Measurements from ENCODE around the gene LRRC61.
"Not testable (repeated sequence)": the region's sequence is repeated elsewhere in the genome, so short reads cannot be mapped to it uniquely, and the experiment has no call there.

- TF ChIP-seq CTCF (IDR thresholded peaks at IDR 0.05; ENCODE audit: insufficient read depth, low read length, poor library complexity, severe bottlenecking); EZH2phosphoT487 (conservative IDR thresholded peaks at IDR 0.05; ENCODE audit: low read length): not testable (repeated sequence)
Observed at GRCh38 chr7:150312649-150313366, 10.3 kb upstream of the LRRC61 start.

Measured in SU-DHL-6 (cell line).